ENCODE results near the gene F12. TPM values are rescaled to one million over a fixed set of nuclear protein-coding genes. Genes with fewer than 3 reads are reported as not detected.
"Not testable (repeated sequence)": the region's sequence is repeated elsewhere in the genome, so short reads cannot be mapped to it uniquely, and the experiment has no call there.

Gene F12
- polyA plus RNA-seq, 1 donor from 2014 or later = 0.78 TPM

- H3K27me3 Mint-ChIP-seq = peaks cover 7% of the 10 kb centered on the region
- peak within 1 kb of the TSS in 1 of 3 donors; percentile 63 for H3K27ac Mint-ChIP-seq
- no peaks in the 10 kb centered on the region for H3K9me3 Mint-ChIP-seq
- H3K4me1 Mint-ChIP-seq = peaks cover 8% of the 10 kb centered on the region in 3 donors
- no peaks in the 10 kb centered on the region for H3K36me3 Mint-ChIP-seq
- peak within 1 kb of the TSS in 1 of 4 donors; percentile 5 for H3K4me3 Mint-ChIP-seq
These were observed 25.2 kb downstream of the F12 start, which contains the start of gene SLC34A1 for GRCh38 chr5:177384134-177384533. Gene SLC34A1, plus strand, starts transcription at chr5:177384434. Its CDS starts 1,308 bp downstream, at chr5:177385742.

- no peak overlapping the region for H3K4me3 Mint-ChIP-seq
- H3K27ac Mint-ChIP-seq = no peak overlapping the region
- no peaks in the 10 kb centered on the region for H3K36me3 Mint-ChIP-seq
- peaks cover under 1 to 3% (median 2%) of the 10 kb centered on the region in 3 donors for H3K4me1 Mint-ChIP-seq
- H3K9me3 Mint-ChIP-seq = no peaks in the 10 kb centered on the region
- peaks cover 7% of the 10 kb centered on the region for H3K27me3 Mint-ChIP-seq
These were observed 26.2 kb downstream of the F12 start for GRCh38 chr5:177383181-177383580.

GRCh38 chr5:177382423-177383029, 26.8 kb downstream of the F12 start:
- Mint-ChIP-seq H3K36me3 (no peaks in the 10 kb centered on the region), H3K27ac (peak overlapping the region in 1 of 3 donors; percentile 53), H3K4me1 (peaks cover 0 to 3% (median 2%) of the 10 kb centered on the region in 3 donors), H3K27me3 (peaks cover 7% of the 10 kb centered on the region), H3K9me3 (no peaks in the 10 kb centered on the region), H3K4me3 (peak overlapping the region in 1 of 4 donors; percentile 17)

- Mint-ChIP-seq H3K27me3 (peaks cover 7% of the 10 kb centered on the region), H3K9me3 (no peaks in the 10 kb centered on the region), H3K27ac (peak overlapping the region in 1 of 3 donors; percentile 13), H3K4me3 (no peak overlapping the region), H3K4me1 (peaks cover 0 to 5% (median 3%) of the 10 kb centered on the region in 3 donors), H3K36me3 (no peaks in the 10 kb centered on the region)
These were observed 28.6 kb downstream of the F12 start for GRCh38 chr5:177380805-177381126.

GRCh38 chr5:177378884-177379883, 30.2 kb downstream of the F12 start:
- H3K4me3 Mint-ChIP-seq = no peak overlapping the region
- no peak overlapping the region for H3K27ac Mint-ChIP-seq

GRCh38 chr5:177377851-177378776, 31.2 kb downstream of the F12 start:
- peaks cover 0 to 20% (median 10%) of the 10 kb centered on the region in 3 donors for H3K4me1 Mint-ChIP-seq
- peaks cover 2% of the 10 kb centered on the region for H3K27me3 Mint-ChIP-seq
- H3K4me3 Mint-ChIP-seq = no peak overlapping the region

More at GRCh38 chr5:177378884-177379883, 30.2 kb downstream of the F12 start:
- peaks cover 0 to 17% (median 8%) of the 10 kb centered on the region in 3 donors for H3K4me1 Mint-ChIP-seq
- no peaks in the 10 kb centered on the region for H3K9me3 Mint-ChIP-seq
- H3K36me3 Mint-ChIP-seq = no peaks in the 10 kb centered on the region
- H3K27me3 Mint-ChIP-seq = peaks cover 2% of the 10 kb centered on the region

GRCh38 chr5:177376107-177376506, 33.3 kb downstream of the F12 start:
- peaks cover 1% of the 10 kb centered on the region for H3K27me3 Mint-ChIP-seq
- no peaks in the 10 kb centered on the region for H3K36me3 Mint-ChIP-seq
- peaks cover 0 to 37% (median 11%) of the 10 kb centered on the region in 3 donors for H3K4me1 Mint-ChIP-seq
- H3K27ac Mint-ChIP-seq = peak overlapping the region in 1 of 3 donors; percentile 78
- no peaks in the 10 kb centered on the region for H3K9me3 Mint-ChIP-seq
- no peak overlapping the region for H3K4me3 Mint-ChIP-seq

More at GRCh38 chr5:177377851-177378776, 31.2 kb downstream of the F12 start:
- H3K27ac Mint-ChIP-seq = no peak overlapping the region
- H3K36me3 Mint-ChIP-seq = no peaks in the 10 kb centered on the region
- H3K9me3 Mint-ChIP-seq = no peaks in the 10 kb centered on the region

- H3K9me3 Mint-ChIP-seq, H3K36me3 Mint-ChIP-seq, H3K27me3 Mint-ChIP-seq: not testable (repeated sequence)
- Mint-ChIP-seq H3K4me1 (peaks cover 0 to 37% (median 11%) of the 10 kb centered on the region in 3 donors), H3K4me3 (peak overlapping the region in 2 of 4 donors; percentile 52), H3K27ac (peak overlapping the region in 1 of 3 donors; percentile 78)
These were observed 33.8 kb downstream of the F12 start for GRCh38 chr5:177375516-177375915.

- Mint-ChIP-seq H3K4me1 (peaks cover 5 to 44% (median 14%) of the 10 kb centered on the region in 3 donors), H3K9me3 (no peaks in the 10 kb centered on the region), H3K27ac (no peak overlapping the region), H3K4me3 (peak overlapping the region in 1 of 4 donors; percentile 39), H3K36me3 (peaks cover under 1% of the 10 kb centered on the region), H3K27me3 (no peaks in the 10 kb centered on the region)
These were observed 35.2 kb downstream of the F12 start for GRCh38 chr5:177374211-177374610.

GRCh38 chr5:177373806-177374205, 35.6 kb downstream of the F12 start:
- no peak overlapping the region for H3K27ac Mint-ChIP-seq
- H3K9me3 Mint-ChIP-seq = no peaks in the 10 kb centered on the region
- peaks cover 8 to 48% (median 18%) of the 10 kb centered on the region in 3 donors for H3K4me1 Mint-ChIP-seq
- peaks cover 5% of the 10 kb centered on the region for H3K36me3 Mint-ChIP-seq
- no peaks in the 10 kb centered on the region for H3K27me3 Mint-ChIP-seq
- H3K4me3 Mint-ChIP-seq = peak overlapping the region in 1 of 4 donors; percentile 43

GRCh38 chr5:177372910-177373309, 36.5 kb downstream of the F12 start:
- Mint-ChIP-seq H3K27ac (no peak overlapping the region), H3K4me3 (peak overlapping the region in 1 of 4 donors; percentile 10), H3K36me3 (peaks cover 7% of the 10 kb centered on the region), H3K27me3 (no peaks in the 10 kb centered on the region), H3K9me3 (no peaks in the 10 kb centered on the region), H3K4me1 (peaks cover 8 to 52% (median 22%) of the 10 kb centered on the region in 3 donors)

GRCh38 chr5:177372034-177372896, 37.1 kb downstream of the F12 start:
- H3K27me3 Mint-ChIP-seq = no peaks in the 10 kb centered on the region

More at GRCh38 chr5:177372034-177372896, 37.1 kb downstream of the F12 start:
- Mint-ChIP-seq H3K9me3 (no peaks in the 10 kb centered on the region), H3K4me1 (peaks cover 8 to 52% (median 22%) of the 10 kb centered on the region in 3 donors), H3K36me3 (peaks cover 7% of the 10 kb centered on the region), H3K4me3 (peak overlapping the region in 1 of 4 donors; percentile 65), H3K27ac (peak overlapping the region in 1 of 3 donors; percentile 91)

Data from IgD-negative memory B cell (primary cell).